K562 (cell line): ENCODE measurements around the gene C3orf70. TPM values are rescaled to one million over a fixed set of nuclear protein-coding genes. Genes with fewer than 3 reads are reported as not detected.

ENCODE experiments used
- ATAC-seq: fragments of 200-7000 bp; cut with Tn5 transposase; 3 replicates; pipeline ENCODE4 v1.9.1; 2020; ENCODE audit warnings: moderate library complexity
- BruUV-seq: library from RNA; stranded (reverse); fragments of 400-500 nt; replicated peaks from 2 replicates; lab custom pipeline; 2021; lab: Mats Ljungman, UMichigan
- CTCF ChIA-PET: fragments of 300-600 bp; formaldehyde crosslinking; extraction: SDS; loops from one replicate; lab custom pipeline; 2021; ENCODE audit warnings: low intra/inter-chr PET ratio; lab: Yijun Ruan, JAX
- POLR2A ChIA-PET: fragments of 300-600, 350-650 bp; sonication (Branson Sonifier 250); formaldehyde crosslinking; extraction: SDS; loops from one replicate; lab custom pipeline; 2021; ENCODE audit warnings: antibody characterized with exemption, inconsistent platforms; lab: Yijun Ruan, JAX
- DNase-seq, 4 experiments: peaks; one replicate each; pipeline versions ENCODE4 v3.0.0 to v3.0.0-alpha.2; 2011 to 2018; ENCODE audit warnings: low spot score in 3 of 4, mixed read lengths in 3 of 4; ENCODE audit errors: extremely low read depth in 1 of 4
- FAIRE-seq: peaks from 2 replicates; lab custom pipeline; 2011; peaks lifted over from hg19 to GRCh38; lab: Jason Lieb, UNC
- H2AFZ ChIP-seq: 2 replicates; pipeline ENCODE4 v1.6.0; 2011; ENCODE audit warnings: low read depth, low read length, control low read depth, inconsistent platforms
- H3K27ac ChIP-seq: fragments of 200-600 bp; 3 replicates; pipeline ENCODE4 v1.8.0; 2011; ENCODE audit warnings: low read depth, mild to moderate bottlenecking, control low read depth, inconsistent platforms, low read length, moderate library complexity, mixed read lengths; ENCODE audit errors: extremely low read depth
- H3K27me3 ChIP-seq, 2 experiments: fragments of 300-600 bp in 1 of 2; 2 replicates in 1 of 2; 3 replicates in 1 of 2; pipeline versions ENCODE4 v1.6.0 to v1.8.0; 2011; ENCODE audit warnings: inconsistent platforms in 2 of 2, low read length in 2 of 2, mild to moderate bottlenecking in 1 of 2, mixed read lengths in 1 of 2, moderate library complexity in 1 of 2; ENCODE audit not compliant: control insufficient read depth in 2 of 2, insufficient read depth in 2 of 2
- H3K36me3 ChIP-seq: fragments of 300-600 bp; 3 replicates; pipeline ENCODE4 v1.8.0; 2011; ENCODE audit warnings: mild to moderate bottlenecking, low read length, inconsistent platforms; ENCODE audit not compliant: control insufficient read depth, insufficient read depth
- H3K4me1 ChIP-seq, 2 experiments: fragments of 200-600 bp in 1 of 2; replicated peaks in 1 of 2; 2 replicates in 1 of 2; 3 replicates in 1 of 2; pipeline versions ENCODE4 v1.5.1 to v1.8.0; 2011; ENCODE audit warnings: inconsistent platforms in 2 of 2, low read length in 2 of 2, mild to moderate bottlenecking in 1 of 2, mixed read lengths in 1 of 2, moderate library complexity in 1 of 2; ENCODE audit not compliant: control insufficient read depth in 2 of 2, insufficient read depth in 2 of 2
- H3K4me2 ChIP-seq: 2 replicates; pipeline ENCODE4 v1.6.1; 2011; ENCODE audit warnings: low read length, control low read depth, inconsistent platforms, mixed read lengths; ENCODE audit not compliant: insufficient read depth
- H3K4me3 ChIP-seq: fragments of 200-600 bp; sonication (generic), shearing (Covaris generic); 2 replicates; pipeline ENCODE4 v1.5.1; 2016; ENCODE audit warnings: control low read depth, inconsistent platforms
- H3K79me2 ChIP-seq: fragments of 200-600 bp; 3 replicates; pipeline ENCODE4 v1.8.0; 2011; ENCODE audit warnings: low read length, inconsistent platforms; ENCODE audit not compliant: control insufficient read depth, insufficient read depth
- H3K9ac ChIP-seq, 2 experiments: 2 replicates each; pipeline versions ENCODE4 v1.6.0 to v1.6.1; 2011; ENCODE audit warnings: low read depth in 2 of 2, low read length in 2 of 2, control low read depth in 1 of 2, inconsistent platforms in 1 of 2, mild to moderate bottlenecking in 1 of 2, mixed read lengths in 1 of 2; ENCODE audit not compliant: insufficient read depth in 1 of 2
- H3K9me1 ChIP-seq: one replicate; pipeline ENCODE4 v1.6.0; 2011; ENCODE audit warnings: inconsistent platforms, mild to moderate bottlenecking, low read length, moderate library complexity; ENCODE audit not compliant: control insufficient read depth, insufficient read depth
- H3K9me3 ChIP-seq: replicated peaks from 2 replicates; pipeline ENCODE4 v1.5.1; 2011; ENCODE audit warnings: low read depth, low read length, inconsistent platforms; ENCODE audit not compliant: control insufficient read depth, insufficient read depth
- H4K20me1 ChIP-seq: replicated peaks from 2 replicates; pipeline ENCODE4 v1.6.1; 2011; ENCODE audit warnings: low read length, inconsistent platforms, mixed read lengths; ENCODE audit not compliant: control insufficient read depth, insufficient read depth
- TSC22D4 ChIP-seq: fragments of 450-650 bp; IDR thresholded peaks from 2 replicates; pipeline ENCODE4 v1.6.1; 2016; ENCODE audit warnings: missing genetic modification characterization, missing biosample characterization, control low read depth
- ZBTB33 ChIP-seq: sonication (generic); formaldehyde crosslinking; IDR thresholded peaks from 2 replicates; pipeline ENCODE4 v1.8.1; 2023; ENCODE audit warnings: mild to moderate bottlenecking, missing genetic modification reagents
- ZNF589 ChIP-seq: fragments of 200-800 bp; sonication (Bioruptor generic); IDR thresholded peaks from 2 replicates; pipeline ENCODE4 v1.6.1; 2016; ENCODE audit warnings: low read depth, missing genetic modification characterization, missing compliant biosample characterization
- WGBS: fragments of 100-300 bp; shearing (Covaris generic); methylation state at CpG from one replicate; pipeline ENCODE4 v1.1.6; 2016; ENCODE audit warnings: low coverage, mixed read lengths; ENCODE audit not compliant: insufficient coverage; ENCODE audit errors: missing lambda C conversion rate; 5-methylcytosine and 5-hydroxymethylcytosine counted together
- in situ Hi-C: fragments of 300-500 bp; cut with MboI; formaldehyde crosslinking; loops from 4 replicates; pipeline ENCODE4 v1.15.0; 2018; ENCODE audit warnings: inconsistent platforms, mixed read lengths
- intact Hi-C: fragments of 100-400 bp; cut with micrococcal nuclease; formaldehyde crosslinking; loops from 2 replicates; pipeline ENCODE4 v1.14.2; 2022
- polyA plus RNA-seq, 8 experiments: library from polyadenylated mRNA; depleted of rRNA in 4 of 8; stranded (reverse) in 5 of 8; unstranded in 3 of 8; fragments of >200 nt; fragmentation: Nextera tagmentation in 2 of 8; fragmentation: Illumina TruSeq in 1 of 8; extraction: Ambion mirVana in 2 of 8; extraction: Trizol in 1 of 8; gene quantifications; 2 replicates each; pipeline versions ENCODE4 v1.2.1 to v1.2.3, GENCODE V29; 2011 to 2014; ENCODE audit warnings: inconsistent platforms in 1 of 8, missing spikeins in 1 of 8
- total RNA-seq, 7 experiments: library from RNA; depleted of rRNA in 6 of 7; stranded (reverse); fragments of >200 nt in 6 of 7; fragmentation: Illumina TruSeq in 2 of 7; extraction: Trizol in 2 of 7; gene quantifications; 2 replicates each; pipeline versions ENCODE4 v1.2.1 to v1.2.3, GENCODE V29; 2011 to 2021; ENCODE audit warnings: low replicate concordance in 1 of 7

The C3orf70 gene
- total and polyA plus RNA-seq, 9 of the 15 experiments (the other 6 are each of a cell fraction or from before 2014, with no cell fraction given), result 0.01 to 0.04 (median 0.03) TPM; not detected in 6

GRCh38 chr3:185153171-185153771, 411 bp upstream of the C3orf70 start:
- Histone ChIP-seq H3K4me1 (peaks cover 0 to 14% of the 10 kb centered on the region in 2 experiments; a peak in 3 of 5 replicates), H3K27me3 (peaks cover 36 to 43% of the 10 kb centered on the region in 2 experiments; a peak in 4 of 5 replicates), H2AFZ (peak overlapping the region; percentile 71; the same call in 1 of the 2 replicates), H3K4me2 (peak overlapping the region; percentile 68), H3K79me2 (no peaks in the 10 kb centered on the region), H3K36me3 (no peaks in the 10 kb centered on the region), H3K9me1 (no peaks in the 10 kb centered on the region), H4K20me1 (no peaks in the 10 kb centered on the region), H3K27ac (no peak overlapping the region), H3K4me3 (peak overlapping the region; percentile 35; the same call in 1 of the 2 replicates), H3K9ac (peak overlapping the region in 1 of 2 experiments; percentile 86; a peak in 2 of 4 replicates), H3K9me3 (no peaks in the 10 kb centered on the region)
- no TSS peak for BruUV-seq
- ChIA-PET CTCF (no interaction called here), POLR2A (no interaction called here)
- ATAC-seq, result peak; percentile 33
- no peak for TF ChIP-seq TSC22D4 (tag)
- TF ChIP-seq ZBTB33, result 0 out of 2 replicates have a peak, but pooled peaks have one; percentile 26
- TF ChIP-seq ZNF589 (CRISPR knock-in tag), result no peak
- FAIRE-seq, result no peak
- WGBS, result 28% methylated on average over 20 of the region's 53 CpGs
- in situ Hi-C loops, result no loop called here
- intact Hi-C loops, result no loop called here
- DNase-seq, result no peak
